DND-41 (cell line): ENCODE results near the gene TRIM41.
A peak's percentile ranks its signal among the peaks of the same experiment; 100 is the strongest.

Experiments
- ATAC-seq: fragments of 200-7000 bp; cut with Tn5 transposase; 3 replicates; pipeline ENCODE4 v1.9.1; 2021; ENCODE audit warnings: low read depth; ENCODE audit not compliant: insufficient read depth
- DNase-seq: peaks from one replicate; pipeline ENCODE4 v3.0.0-alpha.2; 2020
- H2AFZ ChIP-seq: 2 replicates; pipeline ENCODE4 v1.6.0; 2012; ENCODE audit warnings: low read depth, low read length
- H3K27ac ChIP-seq: 2 replicates; pipeline ENCODE4 v1.5.1; 2012; ENCODE audit warnings: low read length, inconsistent platforms
- H3K27me3 ChIP-seq: fragments of 200-600 bp; sonication (generic); 2 replicates; pipeline ENCODE4 v1.6.0; 2012; ENCODE audit warnings: low read length, mild to moderate bottlenecking, inconsistent platforms; ENCODE audit not compliant: insufficient read depth, poor library complexity
- H3K36me3 ChIP-seq: 2 replicates; pipeline ENCODE4 v1.5.1; 2012; ENCODE audit warnings: low read length, inconsistent platforms; ENCODE audit not compliant: insufficient read depth
- H3K4me1 ChIP-seq: 2 replicates; pipeline ENCODE4 v1.5.1; 2012; ENCODE audit warnings: mild to moderate bottlenecking, low read length; ENCODE audit not compliant: insufficient read depth
- H3K4me2 ChIP-seq: 2 replicates; pipeline ENCODE4 v1.6.0; 2012; ENCODE audit warnings: mild to moderate bottlenecking, moderate library complexity, low read length, inconsistent platforms; ENCODE audit not compliant: insufficient read depth
- H3K4me3 ChIP-seq, 2 experiments: fragments of 200-600 bp in 1 of 2; shearing (Covaris generic) in 1 of 2; 2 replicates each; pipeline ENCODE4 v1.5.1; 2012 to 2016; ENCODE audit warnings: inconsistent platforms in 2 of 2, low read length in 2 of 2, mild to moderate bottlenecking in 2 of 2, low read depth in 1 of 2, moderate library complexity in 1 of 2
- H3K79me2 ChIP-seq: 2 replicates; pipeline ENCODE4 v1.6.0; 2012; ENCODE audit warnings: low read length, inconsistent platforms; ENCODE audit not compliant: insufficient read depth
- H3K9ac ChIP-seq: 2 replicates; pipeline ENCODE4 v1.6.0; 2012; ENCODE audit warnings: low read depth, mild to moderate bottlenecking, inconsistent platforms, low read length, moderate library complexity
- H3K9me3 ChIP-seq: 2 replicates; pipeline ENCODE4 v1.5.1; 2012; ENCODE audit warnings: low read length, moderate library complexity, mild to moderate bottlenecking, inconsistent platforms; ENCODE audit not compliant: insufficient read depth, severe bottlenecking
- H4K20me1 ChIP-seq: 2 replicates; pipeline ENCODE4 v1.6.0; 2012; ENCODE audit warnings: low read length; ENCODE audit not compliant: insufficient read depth
- EZH2 ChIP-seq: IDR thresholded peaks from 3 replicates; pipeline ENCODE4 v1.6.1; 2012; ENCODE audit warnings: borderline replicate concordance, low read depth, mild to moderate bottlenecking, moderate library complexity, low read length, inconsistent platforms; ENCODE audit not compliant: severe bottlenecking
- TF ChIP-seq, protein P1 (sequence below): IDR thresholded peaks from 2 replicates; pipeline ENCODE4 v1.5.1; 2012; ENCODE audit warnings: borderline replicate concordance, low read length, moderate library complexity, mild to moderate bottlenecking; ENCODE audit not compliant: poor library complexity, severe bottlenecking; ENCODE audit errors: extremely low read depth

Gene TRIM41

DNA sequence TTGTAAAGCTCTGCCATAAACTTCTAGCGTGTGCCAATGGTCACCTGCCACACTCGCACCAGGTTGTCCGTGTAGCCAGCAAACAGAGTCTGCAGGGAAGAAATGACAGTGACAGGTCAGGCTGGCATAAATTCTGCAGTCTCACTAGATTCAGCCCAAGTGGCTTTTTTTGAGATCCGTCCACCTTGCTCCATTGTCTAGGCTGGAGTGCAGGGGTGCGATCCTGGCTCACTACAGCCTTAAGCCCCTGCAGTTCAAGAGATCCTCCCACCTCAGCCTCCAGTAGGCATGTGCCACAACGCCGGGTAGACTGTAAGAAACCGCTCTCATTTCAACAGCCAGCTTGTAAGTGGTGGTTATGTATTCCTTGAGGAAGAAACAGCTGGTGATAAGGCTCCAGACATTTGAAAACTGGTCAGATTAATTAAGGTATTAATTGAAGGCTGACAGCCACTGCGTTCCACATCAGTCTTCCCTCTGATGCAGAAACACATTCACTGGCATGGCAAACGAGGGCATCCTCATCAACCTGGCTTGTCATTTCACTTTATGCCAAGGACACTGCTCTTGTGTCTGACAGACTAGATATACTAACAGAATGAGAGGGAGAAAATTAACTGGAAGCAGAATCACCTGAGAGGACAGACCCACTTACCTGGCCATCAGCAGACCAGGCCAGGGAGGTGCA, 14.0 kb downstream of the TRIM41 start:
- DNase-seq, result no peak
- H3K27ac ChIP-seq, result no peak overlapping the region

DNA sequence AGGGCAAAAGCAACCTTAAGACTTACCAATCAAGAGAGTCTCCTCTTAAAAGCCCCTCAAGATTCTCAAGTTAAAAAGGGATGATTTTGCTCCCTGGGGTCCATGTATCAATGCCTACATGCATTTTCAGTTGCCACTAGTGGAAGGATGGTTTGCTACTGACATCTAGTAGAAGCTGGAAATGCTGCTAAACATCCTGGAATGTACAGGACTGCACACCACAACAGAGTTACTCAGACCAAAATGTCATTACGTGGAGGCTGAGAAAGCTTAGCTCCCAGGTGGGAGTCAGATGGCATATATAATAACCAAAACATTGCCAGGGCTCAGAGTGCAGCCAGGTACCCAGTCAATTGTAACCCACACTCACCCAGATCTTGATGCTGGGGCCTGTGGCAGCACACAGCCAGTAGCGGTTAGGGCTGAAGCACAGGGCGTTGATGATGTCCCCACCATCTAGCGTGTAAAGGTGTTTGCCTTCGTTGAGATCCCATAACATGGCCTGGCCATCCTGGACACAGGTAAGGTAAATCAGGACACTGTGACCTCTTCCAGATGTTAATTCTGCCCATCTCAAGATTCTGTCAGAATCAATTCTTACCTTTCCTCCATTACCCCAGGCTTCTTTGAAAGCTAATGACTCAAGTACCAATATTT, 14.8 kb downstream of the TRIM41 start:
- Histone ChIP-seq H3K27me3 (no peaks in the 10 kb centered on the region), H3K79me2 (peaks cover 52% of the 10 kb centered on the region), H3K36me3 (peaks cover 91% of the 10 kb centered on the region), H3K9me3 (no peaks in the 10 kb centered on the region), H2AFZ (no peak overlapping the region), H4K20me1 (peaks cover 58% of the 10 kb centered on the region), H3K27ac (no peak overlapping the region), H3K4me2 (no peak overlapping the region), H3K4me1 (peaks cover 33% of the 10 kb centered on the region), H3K9ac (no peak overlapping the region), H3K4me3 (no peak overlapping the region)
- ATAC-seq (no peak), DNase-seq (no peak)
- TF ChIP-seq, protein P1, sequence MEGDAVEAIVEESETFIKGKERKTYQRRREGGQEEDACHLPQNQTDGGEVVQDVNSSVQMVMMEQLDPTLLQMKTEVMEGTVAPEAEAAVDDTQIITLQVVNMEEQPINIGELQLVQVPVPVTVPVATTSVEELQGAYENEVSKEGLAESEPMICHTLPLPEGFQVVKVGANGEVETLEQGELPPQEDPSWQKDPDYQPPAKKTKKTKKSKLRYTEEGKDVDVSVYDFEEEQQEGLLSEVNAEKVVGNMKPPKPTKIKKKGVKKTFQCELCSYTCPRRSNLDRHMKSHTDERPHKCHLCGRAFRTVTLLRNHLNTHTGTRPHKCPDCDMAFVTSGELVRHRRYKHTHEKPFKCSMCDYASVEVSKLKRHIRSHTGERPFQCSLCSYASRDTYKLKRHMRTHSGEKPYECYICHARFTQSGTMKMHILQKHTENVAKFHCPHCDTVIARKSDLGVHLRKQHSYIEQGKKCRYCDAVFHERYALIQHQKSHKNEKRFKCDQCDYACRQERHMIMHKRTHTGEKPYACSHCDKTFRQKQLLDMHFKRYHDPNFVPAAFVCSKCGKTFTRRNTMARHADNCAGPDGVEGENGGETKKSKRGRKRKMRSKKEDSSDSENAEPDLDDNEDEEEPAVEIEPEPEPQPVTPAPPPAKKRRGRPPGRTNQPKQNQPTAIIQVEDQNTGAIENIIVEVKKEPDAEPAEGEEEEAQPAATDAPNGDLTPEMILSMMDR, result no peak
- no peak for TF ChIP-seq EZH2

More for the DNA sequence above, 14.0 kb downstream of the TRIM41 start:
- peaks cover 50% of the 10 kb centered on the region for H4K20me1 ChIP-seq
- H3K4me2 ChIP-seq, result no peak overlapping the region
- H3K9ac ChIP-seq, result no peak overlapping the region
- TF ChIP-seq EZH2, result no peak
- TF ChIP-seq, protein P1, result no peak
- H3K79me2 ChIP-seq, result peaks cover 44% of the 10 kb centered on the region
- H3K4me1 ChIP-seq, result peaks cover 26% of the 10 kb centered on the region
- ATAC-seq, result no peak
- H3K36me3 ChIP-seq, result peaks cover 87% of the 10 kb centered on the region
- no peak overlapping the region for H3K4me3 ChIP-seq
- no peak overlapping the region for H2AFZ ChIP-seq
- H3K27me3 ChIP-seq, result no peaks in the 10 kb centered on the region
- H3K9me3 ChIP-seq, result no peaks in the 10 kb centered on the region

DNA sequence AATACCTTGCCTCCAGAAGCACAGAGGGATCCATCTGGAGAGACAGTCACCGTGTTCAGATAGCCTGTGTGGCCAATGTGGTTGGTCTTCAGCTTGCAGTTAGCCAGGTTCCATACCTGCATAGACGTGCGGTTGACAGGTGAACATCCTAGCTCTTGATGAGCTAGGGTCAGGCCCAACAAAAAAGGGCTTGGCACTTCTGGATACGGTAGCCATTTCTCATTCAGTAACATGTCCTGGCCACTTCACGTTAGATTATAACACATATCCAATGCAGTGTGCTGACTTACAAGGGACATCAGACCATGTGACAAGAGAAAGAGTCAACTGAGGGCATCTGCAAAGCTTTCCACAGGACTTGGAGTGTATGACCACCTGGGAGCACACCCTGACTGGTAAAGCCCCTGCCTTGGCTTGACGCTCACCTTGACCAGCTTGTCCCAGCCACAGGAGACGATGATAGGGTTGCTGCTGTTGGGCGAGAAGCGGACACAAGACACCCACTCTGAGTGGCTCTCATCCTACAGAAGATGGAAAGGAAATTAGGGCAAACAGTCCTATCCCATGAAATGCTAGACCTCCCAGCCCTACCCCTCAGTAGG, 16.1 kb downstream of the TRIM41 start:
- TF ChIP-seq, protein P1, result no peak
- TF ChIP-seq EZH2, result no peak
- Histone ChIP-seq H3K27me3 (no peaks in the 10 kb centered on the region), H4K20me1 (peaks cover 57% of the 10 kb centered on the region), H3K36me3 (peaks cover 90% of the 10 kb centered on the region), H3K9ac (no peak overlapping the region), H3K4me2 (peak overlapping the region; percentile 37; the same call in 1 of the 2 replicates), H3K27ac (no peak overlapping the region), H3K9me3 (no peaks in the 10 kb centered on the region), H2AFZ (no peak overlapping the region), H3K4me1 (peaks cover 34% of the 10 kb centered on the region), H3K4me3 (peak overlapping the region in 1 of 2 experiments; percentile 23; a peak in 1 of 4 replicates), H3K79me2 (peaks cover 62% of the 10 kb centered on the region)
- ATAC-seq (no peak), DNase-seq (no peak)
